Adrenal gland (tissue), 12 donors: ENCODE measurements around the gene PAPSS1. TPM values are rescaled to one million over a fixed set of nuclear protein-coding genes. Genes with fewer than 3 reads are reported as not detected.

ENCODE experiments used
- DNase-seq, 7 donors: peaks; one replicate each; pipeline ENCODE4 v3.0.0-alpha.2; 2019 to 2020
- H3K27ac ChIP-seq, 5 donors: fragments of 200-600 bp; sonication (generic) in 4 of 5; 1 replicate in 3 of 5; 2 replicates in 2 of 5; pipeline versions ENCODE4 v1.5.1 to v1.8.0; 2016 to 2020; ENCODE audit warnings: mild to moderate bottlenecking in 1 of 5
- H3K27me3 ChIP-seq: fragments of 200-600 bp; 2 replicates; pipeline ENCODE4 v1.8.0; 2021
- H3K36me3 ChIP-seq, 2 donors: fragments of 200-600 bp; replicated peaks in 1 of 2; 1 replicate in 1 of 2; 2 replicates in 1 of 2; pipeline versions ENCODE4 v1.5.1 to v1.8.0; 2018 to 2022
- H3K4me1 ChIP-seq, 2 donors: fragments of 200-600 bp; replicated peaks in 1 of 2; 1 replicate in 1 of 2; 2 replicates in 1 of 2; pipeline versions ENCODE4 v1.5.1 to v1.8.0; 2018 to 2021
- H3K4me3 ChIP-seq, 4 donors: fragments of 200-600 bp; sonication (generic) in 3 of 4; one replicate each; pipeline ENCODE4 v1.5.1; 2016 to 2018
- H3K9me3 ChIP-seq, 3 donors: fragments of 200-600 bp; sonication (generic) in 1 of 3; replicated peaks in 1 of 3; 1 replicate in 2 of 3; 2 replicates in 1 of 3; pipeline versions ENCODE4 v1.5.1 to v1.8.0; 2016 to 2021
- POLR2A ChIP-seq, 2 donors: fragments of 450-650 bp; IDR thresholded peaks; one replicate each; pipeline ENCODE4 v1.6.1; 2017; ENCODE audit warnings: antibody characterized with exemption in 2 of 2, mild to moderate bottlenecking in 2 of 2, moderate library complexity in 1 of 2
- WGBS, 4 donors: extraction: QIAGEN DNeasy Blood & Tissue Kit in 2 of 4; methylation state at CpG; one replicate each; pipeline versions ENCODE4 v1.1.5 to v1.1.7; 2013 to 2017; 5-methylcytosine and 5-hydroxymethylcytosine counted together
- intact Hi-C, 2 donors: fragments of 100-400 bp; cut with DNase I; formaldehyde crosslinking; loops; one replicate each; pipeline versions ENCODE4 v1.14.1 to v1.15.0; 2022 to 2023
- polyA plus RNA-seq, 3 donors: library from polyadenylated mRNA; stranded (reverse); fragments of 200-250 nt in 2 of 3; fragments of 350-450 nt in 1 of 3; fragmentation: Illumina TruSeq in 1 of 3; extraction: RNeasy Lipid Tissue Mini Kit (QIAGEN cat#74804) in 1 of 3; gene quantifications; one replicate each; pipeline ENCODE4 v1.2.3, GENCODE V29; 2013 to 2014
- total RNA-seq, 9 donors: library from RNA; depleted of rRNA in 4 of 9; stranded (reverse); fragments of >200 nt in 4 of 9; fragments of 120-200 nt in 1 of 9; fragmentation: NEBNext Ultra II Directional in 1 of 9; extraction: Animal tissue kit (Norgen Biotek cat#: 25700) in 1 of 9; gene quantifications; one replicate each; pipeline versions ENCODE4 v1.1.0 to v1.2.4, GENCODE V29; 2013 to 2023
- TF ChIP-seq, protein P1 (sequence below), 6 experiments: fragments of 450-650 bp in 4 of 6; fragments of 200-600 bp in 2 of 6; sonication (generic) in 1 of 6; IDR thresholded peaks; 1 replicate in 5 of 6; 2 replicates in 1 of 6; pipeline versions ENCODE4 v1.5.1 to v1.8.0; 2016 to 2021; ENCODE audit warnings: antibody characterized with exemption in 6 of 6, mild to moderate bottlenecking in 2 of 6, moderate library complexity in 1 of 6
- donor health status: healthy with polysubstance abuse.
- donor health status: Bipolar disorder and iron deficiency.
- donor health status: DM: yes; HTN: yes; CAD: no.
- donor health status: DM: no; HTN: no; CAD: no.
- donor health status: DM: no; HTN: no; CAD: no.
- donor health status: DM: yes; HTN: yes; CAD: no.

The PAPSS1 gene
- total and polyA plus RNA-seq, 12 donors: 13.1 to 22.6 (median 17.4) TPM

DNA sequence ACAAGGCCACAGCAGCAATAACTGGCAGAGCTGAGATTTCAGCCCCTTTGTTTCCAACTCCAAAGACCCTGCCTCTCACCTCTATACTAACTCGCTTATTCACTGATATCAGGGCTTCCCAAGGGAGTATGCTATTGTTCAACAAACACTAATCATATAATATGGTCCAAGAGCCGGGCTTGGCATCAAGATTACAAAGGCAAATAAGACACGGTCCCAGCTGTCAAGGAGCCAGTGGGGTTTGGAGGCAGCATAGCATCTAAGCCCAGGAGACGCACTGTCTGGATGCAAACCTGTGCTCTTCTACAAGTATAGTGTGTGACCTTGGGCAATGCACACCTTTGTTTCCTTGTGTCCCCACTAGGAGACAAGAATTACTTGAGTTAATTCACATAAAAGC is 28.7 kb downstream of the PAPSS1 start:
- no peaks in the 10 kb centered on the region for H3K36me3 ChIP-seq
- intact Hi-C loops: no loop called here
- no peak for DNase-seq
- 92 to 95% (median 93%) methylated on average over 4 of the region's 4 CpGs for WGBS, 4 donors
- H3K4me3 ChIP-seq: no peak overlapping the region
- H3K4me1 ChIP-seq: no peaks in the 10 kb centered on the region
- no peaks in the 10 kb centered on the region for H3K9me3 ChIP-seq
- no peak overlapping the region for H3K27ac ChIP-seq
- H3K27me3 ChIP-seq: no peaks in the 10 kb centered on the region
- TF ChIP-seq POLR2A (IDR thresholded peaks at IDR 0.05): no peak
- TF ChIP-seq, protein P1, sequence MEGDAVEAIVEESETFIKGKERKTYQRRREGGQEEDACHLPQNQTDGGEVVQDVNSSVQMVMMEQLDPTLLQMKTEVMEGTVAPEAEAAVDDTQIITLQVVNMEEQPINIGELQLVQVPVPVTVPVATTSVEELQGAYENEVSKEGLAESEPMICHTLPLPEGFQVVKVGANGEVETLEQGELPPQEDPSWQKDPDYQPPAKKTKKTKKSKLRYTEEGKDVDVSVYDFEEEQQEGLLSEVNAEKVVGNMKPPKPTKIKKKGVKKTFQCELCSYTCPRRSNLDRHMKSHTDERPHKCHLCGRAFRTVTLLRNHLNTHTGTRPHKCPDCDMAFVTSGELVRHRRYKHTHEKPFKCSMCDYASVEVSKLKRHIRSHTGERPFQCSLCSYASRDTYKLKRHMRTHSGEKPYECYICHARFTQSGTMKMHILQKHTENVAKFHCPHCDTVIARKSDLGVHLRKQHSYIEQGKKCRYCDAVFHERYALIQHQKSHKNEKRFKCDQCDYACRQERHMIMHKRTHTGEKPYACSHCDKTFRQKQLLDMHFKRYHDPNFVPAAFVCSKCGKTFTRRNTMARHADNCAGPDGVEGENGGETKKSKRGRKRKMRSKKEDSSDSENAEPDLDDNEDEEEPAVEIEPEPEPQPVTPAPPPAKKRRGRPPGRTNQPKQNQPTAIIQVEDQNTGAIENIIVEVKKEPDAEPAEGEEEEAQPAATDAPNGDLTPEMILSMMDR (IDR thresholded peaks at IDR 0.05): no peak

DNA sequence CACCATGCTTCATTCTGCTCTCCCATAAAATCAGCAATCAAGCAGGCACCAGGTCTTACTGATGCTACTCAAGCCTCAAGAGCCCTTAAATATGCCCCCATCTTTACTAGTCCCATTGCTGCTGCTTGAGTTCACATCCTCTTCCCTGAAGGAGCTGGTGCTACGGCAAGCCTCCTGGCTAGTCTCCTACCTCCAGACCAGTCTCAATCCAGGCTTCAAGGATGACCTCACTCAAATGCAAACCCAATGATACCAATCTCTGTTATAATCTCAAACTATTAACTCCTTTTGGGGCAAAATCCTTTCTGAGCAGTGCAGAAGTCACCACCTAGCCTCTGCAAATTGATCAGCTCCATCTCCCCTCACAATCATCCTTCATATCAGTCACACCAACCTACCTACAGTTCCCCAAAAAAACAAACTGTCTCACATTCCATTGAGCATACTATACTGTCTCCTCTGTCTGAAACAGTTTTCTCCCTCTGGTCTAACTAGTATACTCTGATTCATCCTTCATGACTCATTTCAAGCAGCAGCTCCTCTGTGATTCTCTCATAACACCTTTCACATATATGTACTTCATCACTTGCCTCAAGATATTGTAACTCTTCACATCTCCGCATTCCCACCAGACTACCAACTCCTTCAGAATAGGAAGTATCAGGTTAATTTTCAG is 30.0 kb downstream of the PAPSS1 start:
- intact Hi-C loops: no loop called here
- no peaks in the 10 kb centered on the region for H3K27me3 ChIP-seq
- H3K9me3 ChIP-seq: no peaks in the 10 kb centered on the region
- TF ChIP-seq POLR2A (IDR thresholded peaks at IDR 0.05): no peak
- TF ChIP-seq, protein P1 (IDR thresholded peaks at IDR 0.05): no peak
- WGBS, 4 donors: 93 to 98% (median 95%) methylated on average over 2 of the region's 2 CpGs
- no peak for DNase-seq
- H3K4me3 ChIP-seq: no peak overlapping the region
- H3K36me3 ChIP-seq: no peaks in the 10 kb centered on the region
- H3K27ac ChIP-seq: no peak overlapping the region
- H3K4me1 ChIP-seq: no peaks in the 10 kb centered on the region

DNA sequence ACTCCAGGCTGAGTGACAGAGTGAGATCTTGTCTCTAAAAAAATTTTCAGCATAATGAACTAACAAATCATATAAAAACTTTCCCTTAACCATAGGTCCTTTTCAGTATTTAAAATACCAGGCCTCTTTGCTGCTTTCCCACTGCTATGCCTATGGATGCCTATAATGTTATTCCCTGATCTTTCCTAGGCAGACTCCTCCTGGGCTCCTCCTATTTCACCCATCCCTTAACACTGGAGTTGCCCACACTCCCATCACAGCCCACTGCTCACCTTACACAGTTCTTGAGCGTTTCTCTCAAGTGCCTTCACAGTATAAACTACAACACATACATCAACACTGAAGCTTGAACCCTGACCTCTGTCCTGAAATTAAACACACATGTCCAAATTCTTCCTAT is 31.6 kb downstream of the PAPSS1 start:
- no peak for DNase-seq
- no peak overlapping the region for H3K4me3 ChIP-seq
- WGBS, 4 donors: 70 to 84% (median 80%) methylated on average over 1 of the region's 1 CpG
- H3K36me3 ChIP-seq: no peaks in the 10 kb centered on the region
- H3K9me3 ChIP-seq: no peaks in the 10 kb centered on the region
- TF ChIP-seq, protein P1 (IDR thresholded peaks at IDR 0.05): no peak
- no peak for TF ChIP-seq POLR2A (IDR thresholded peaks at IDR 0.05)
- no peak overlapping the region for H3K27ac ChIP-seq
- intact Hi-C loops: no loop called here
- no peaks in the 10 kb centered on the region for H3K4me1 ChIP-seq
- H3K27me3 ChIP-seq: no peaks in the 10 kb centered on the region

DNA sequence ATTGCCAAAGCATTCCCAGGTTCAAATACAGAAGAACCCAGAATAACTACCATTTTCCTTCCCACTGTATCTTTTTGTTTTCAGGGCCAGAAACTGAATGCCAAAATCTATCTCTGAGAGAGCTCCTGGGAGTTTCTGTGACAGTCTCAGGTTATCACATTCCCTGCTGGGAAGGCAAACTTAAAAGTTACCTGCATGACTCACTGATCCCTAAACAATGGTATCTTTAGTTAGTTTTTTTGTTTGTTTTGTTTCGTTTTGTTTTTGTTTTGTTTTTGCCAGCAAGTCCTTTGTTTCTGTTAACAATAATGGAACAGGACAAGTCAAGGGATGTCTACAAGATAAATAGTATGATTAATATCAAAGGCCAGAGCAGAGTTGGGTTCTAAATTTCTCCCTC is 34.3 kb downstream of the PAPSS1 start:
- Histone ChIP-seq H3K36me3 (no peaks in the 10 kb centered on the region), H3K4me3 (no peak overlapping the region), H3K9me3 (no peaks in the 10 kb centered on the region), H3K27me3 (no peaks in the 10 kb centered on the region), H3K4me1 (no peaks in the 10 kb centered on the region), H3K27ac (no peak overlapping the region)
- intact Hi-C loops: no loop called here
- DNase-seq: no peak
- no peak for TF ChIP-seq POLR2A (IDR thresholded peaks at IDR 0.05)
- TF ChIP-seq, protein P1 (IDR thresholded peaks at IDR 0.05): no peak
- 62 to 84% (median 69%) methylated on average over 1 of the region's 1 CpG for WGBS, 4 donors
